OCI-LY1 (cell line): ENCODE measurements around the gene DLK1.
A peak's percentile ranks its signal among the peaks of the same experiment; 100 is the strongest.

Experiments
- H2AFZ ChIP-seq: fragments of 200-600 bp; sonication (generic), shearing (Covaris generic); 2 replicates; pipeline ENCODE4 v1.6.0; 2014; ENCODE audit warnings: antibody characterized with exemption, mild to moderate bottlenecking, low read length
- H3F3A ChIP-seq: fragments of 200-600 bp; sonication (generic), shearing (Covaris generic); 2 replicates; pipeline ENCODE4 v1.6.0; 2014; ENCODE audit warnings: mild to moderate bottlenecking, antibody characterized with exemption, low read length, moderate library complexity; ENCODE audit not compliant: insufficient read depth
- H3K27ac ChIP-seq: fragments of 200-600 bp; sonication (generic); 2 replicates; pipeline ENCODE4 v1.5.1; 2014; ENCODE audit warnings: low read length, mixed run types, mild to moderate bottlenecking, low read depth; ENCODE audit not compliant: poor library complexity, severe bottlenecking
- H3K27me3 ChIP-seq: fragments of 200-600 bp; sonication (generic); 2 replicates; pipeline ENCODE4 v1.6.0; 2014; ENCODE audit warnings: antibody characterized with exemption, mild to moderate bottlenecking, low read length, moderate library complexity; ENCODE audit not compliant: insufficient read depth
- H3K36me3 ChIP-seq: fragments of 200-600 bp; sonication (generic); 2 replicates; pipeline ENCODE4 v1.6.1; 2014; ENCODE audit warnings: mild to moderate bottlenecking, antibody characterized with exemption, low read length, moderate library complexity, mixed read lengths; ENCODE audit not compliant: insufficient read depth
- H3K4me1 ChIP-seq: fragments of 200-600 bp; sonication (generic); 2 replicates; pipeline ENCODE4 v1.5.1; 2014; ENCODE audit warnings: mild to moderate bottlenecking, low read length, moderate library complexity; ENCODE audit not compliant: insufficient read depth, severe bottlenecking
- H3K4me2 ChIP-seq: fragments of 200-600 bp; sonication (generic), shearing (Covaris generic); 2 replicates; pipeline ENCODE4 v1.6.1; 2014; ENCODE audit warnings: low read length
- H3K4me3 ChIP-seq: fragments of 200-600 bp; sonication (generic); 2 replicates; pipeline ENCODE4 v1.5.1; 2014; ENCODE audit warnings: low read length, low read depth, mild to moderate bottlenecking, mixed read lengths; ENCODE audit not compliant: poor library complexity, severe bottlenecking
- H3K79me2 ChIP-seq: fragments of 200-600 bp; shearing (Covaris generic); 2 replicates; pipeline ENCODE4 v1.6.1; 2016; ENCODE audit warnings: mixed run types, low read length, mixed read lengths; ENCODE audit not compliant: insufficient read depth
- H3K9ac ChIP-seq: fragments of 200-600 bp; sonication (generic), shearing (Covaris generic); 2 replicates; pipeline ENCODE4 v1.6.1; 2014; ENCODE audit warnings: mild to moderate bottlenecking, low read length, mixed read lengths
- H3K9me2 ChIP-seq: fragments of 200-600 bp; sonication (generic), shearing (Covaris generic); 2 replicates; pipeline ENCODE4 v1.6.1; 2014; ENCODE audit warnings: low read depth, mild to moderate bottlenecking, low read length, mixed read lengths
- H3K9me3 ChIP-seq: fragments of 200-600 bp; shearing (Covaris generic); 2 replicates; pipeline ENCODE4 v1.6.1; 2014; ENCODE audit warnings: low read length, mixed read lengths
- H4K20me1 ChIP-seq: fragments of 200-600 bp; sonication (generic), shearing (Covaris generic); 2 replicates; pipeline ENCODE4 v1.6.0; 2016; ENCODE audit warnings: mild to moderate bottlenecking, low read length; ENCODE audit not compliant: insufficient read depth
- EZH2 ChIP-seq: fragments of 200-600 bp; sonication (generic), shearing (Covaris generic); IDR thresholded peaks from 2 replicates; pipeline ENCODE4 v1.8.0; 2017; ENCODE audit warnings: borderline replicate concordance, mixed run types, mild to moderate bottlenecking, antibody characterized with exemption, low read length, moderate library complexity, mixed read lengths
- TF ChIP-seq, protein P1 (sequence below): fragments of 200-600 bp; sonication (generic), shearing (Covaris generic); IDR thresholded peaks from 2 replicates; pipeline ENCODE4 v1.5.1; 2017; ENCODE audit warnings: mild to moderate bottlenecking, antibody characterized with exemption, low read length, moderate library complexity, mixed read lengths

DLK1 gene

DNA sequence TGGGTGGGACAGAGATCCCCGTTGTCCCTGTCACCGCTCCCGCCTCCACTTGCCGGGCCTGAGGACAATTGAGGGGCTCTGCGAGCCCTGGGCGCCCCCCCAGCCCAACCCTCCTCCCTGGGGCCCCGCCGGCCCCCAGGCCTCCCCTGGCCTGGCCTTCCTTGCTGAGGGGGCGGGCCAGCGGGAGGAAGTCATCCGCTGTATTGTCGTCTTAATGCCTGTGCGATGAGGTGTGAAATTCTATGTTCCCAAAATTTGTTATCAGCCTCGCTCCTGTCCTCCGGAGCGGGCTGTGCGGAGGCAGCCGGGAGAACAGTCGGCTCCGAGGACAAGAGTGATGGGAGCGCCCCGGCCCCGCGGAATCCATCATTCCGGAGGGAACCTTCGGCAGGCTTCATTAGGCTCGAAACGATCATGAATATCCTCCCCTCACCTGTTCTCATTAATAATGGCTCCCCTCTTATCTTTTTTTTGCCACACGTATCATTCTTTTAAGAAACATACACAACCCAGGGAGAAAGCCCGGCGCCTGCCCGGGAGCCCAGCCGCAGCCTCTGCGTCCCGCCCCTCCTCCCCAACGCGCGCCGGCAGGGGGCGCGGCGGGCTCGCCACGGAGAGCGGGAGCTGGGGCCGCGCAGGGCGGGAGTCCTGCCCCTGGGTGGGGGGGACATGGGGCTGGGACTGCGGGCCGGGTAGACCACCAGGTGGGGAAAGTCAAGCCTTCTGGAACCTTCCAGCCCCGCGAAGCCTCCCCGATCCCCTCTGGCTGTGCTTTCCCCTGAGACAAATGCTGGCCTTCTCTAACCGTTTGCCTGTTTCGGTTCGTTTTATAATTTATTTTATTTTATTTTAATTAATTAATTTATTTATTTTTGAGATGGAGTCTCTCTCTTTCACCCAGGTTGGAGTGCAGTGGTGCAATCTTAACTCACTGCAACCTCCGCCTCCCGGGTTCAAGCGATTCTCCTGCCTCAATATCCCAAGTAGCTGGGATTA is 17.1 kb upstream of the DLK1 start:
- H3K4me3 ChIP-seq: no peak overlapping the region

DNA sequence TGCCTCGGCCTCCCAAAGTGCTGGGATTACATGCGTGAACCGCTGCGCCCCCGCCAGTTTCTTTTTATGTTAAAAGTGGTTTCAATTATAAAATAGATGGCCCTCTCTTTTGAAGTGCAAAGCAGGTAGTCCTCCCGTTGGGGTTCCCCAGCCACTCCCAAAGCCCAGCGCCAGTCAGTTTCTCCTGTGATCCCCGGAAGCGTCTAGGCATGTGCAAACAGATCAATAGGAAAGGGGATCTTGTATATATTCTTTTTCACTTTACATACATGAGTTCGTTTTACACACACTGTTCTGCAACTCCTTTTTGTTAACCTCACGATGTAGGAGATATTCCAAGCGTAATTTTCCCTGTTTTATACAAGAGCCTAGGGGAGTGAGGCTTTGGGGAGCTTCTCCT is 16.3 kb upstream of the DLK1 start:
- no peak overlapping the region for H3K9ac ChIP-seq
- no peaks in the 10 kb centered on the region for H3K4me1 ChIP-seq
- no peaks in the 10 kb centered on the region for H4K20me1 ChIP-seq
- no peaks in the 10 kb centered on the region for H3F3A ChIP-seq
- no peaks in the 10 kb centered on the region for H3K9me2 ChIP-seq
- no peak overlapping the region for H3K4me2 ChIP-seq
- no peaks in the 10 kb centered on the region; the same call in 1 of the 2 replicates for H3K27me3 ChIP-seq
- no peak overlapping the region for H2AFZ ChIP-seq
- H3K79me2 ChIP-seq: no peaks in the 10 kb centered on the region
- no peak overlapping the region for H3K4me3 ChIP-seq
- no peaks in the 10 kb centered on the region for H3K9me3 ChIP-seq
- H3K27ac ChIP-seq: no peak overlapping the region
- TF ChIP-seq EZH2: no peak
- TF ChIP-seq, protein P1, sequence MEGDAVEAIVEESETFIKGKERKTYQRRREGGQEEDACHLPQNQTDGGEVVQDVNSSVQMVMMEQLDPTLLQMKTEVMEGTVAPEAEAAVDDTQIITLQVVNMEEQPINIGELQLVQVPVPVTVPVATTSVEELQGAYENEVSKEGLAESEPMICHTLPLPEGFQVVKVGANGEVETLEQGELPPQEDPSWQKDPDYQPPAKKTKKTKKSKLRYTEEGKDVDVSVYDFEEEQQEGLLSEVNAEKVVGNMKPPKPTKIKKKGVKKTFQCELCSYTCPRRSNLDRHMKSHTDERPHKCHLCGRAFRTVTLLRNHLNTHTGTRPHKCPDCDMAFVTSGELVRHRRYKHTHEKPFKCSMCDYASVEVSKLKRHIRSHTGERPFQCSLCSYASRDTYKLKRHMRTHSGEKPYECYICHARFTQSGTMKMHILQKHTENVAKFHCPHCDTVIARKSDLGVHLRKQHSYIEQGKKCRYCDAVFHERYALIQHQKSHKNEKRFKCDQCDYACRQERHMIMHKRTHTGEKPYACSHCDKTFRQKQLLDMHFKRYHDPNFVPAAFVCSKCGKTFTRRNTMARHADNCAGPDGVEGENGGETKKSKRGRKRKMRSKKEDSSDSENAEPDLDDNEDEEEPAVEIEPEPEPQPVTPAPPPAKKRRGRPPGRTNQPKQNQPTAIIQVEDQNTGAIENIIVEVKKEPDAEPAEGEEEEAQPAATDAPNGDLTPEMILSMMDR: no peak
- H3K36me3 ChIP-seq: no peaks in the 10 kb centered on the region

More for the DNA sequence above, 17.1 kb upstream of the DLK1 start:
- H3K9me3 ChIP-seq: no peaks in the 10 kb centered on the region
- no peak overlapping the region for H3K27ac ChIP-seq
- H3K4me1 ChIP-seq: no peaks in the 10 kb centered on the region
- H2AFZ ChIP-seq: no peak overlapping the region
- H3K9ac ChIP-seq: no peak overlapping the region
- no peaks in the 10 kb centered on the region for H3K79me2 ChIP-seq
- no peaks in the 10 kb centered on the region; the same call in 1 of the 2 replicates for H3K27me3 ChIP-seq
- H3K9me2 ChIP-seq: no peaks in the 10 kb centered on the region
- H3K36me3 ChIP-seq: no peaks in the 10 kb centered on the region
- H4K20me1 ChIP-seq: no peaks in the 10 kb centered on the region
- no peak overlapping the region for H3K4me2 ChIP-seq
- TF ChIP-seq, protein P1: peak; percentile 34
- TF ChIP-seq EZH2: no peak
- H3F3A ChIP-seq: no peaks in the 10 kb centered on the region

DNA sequence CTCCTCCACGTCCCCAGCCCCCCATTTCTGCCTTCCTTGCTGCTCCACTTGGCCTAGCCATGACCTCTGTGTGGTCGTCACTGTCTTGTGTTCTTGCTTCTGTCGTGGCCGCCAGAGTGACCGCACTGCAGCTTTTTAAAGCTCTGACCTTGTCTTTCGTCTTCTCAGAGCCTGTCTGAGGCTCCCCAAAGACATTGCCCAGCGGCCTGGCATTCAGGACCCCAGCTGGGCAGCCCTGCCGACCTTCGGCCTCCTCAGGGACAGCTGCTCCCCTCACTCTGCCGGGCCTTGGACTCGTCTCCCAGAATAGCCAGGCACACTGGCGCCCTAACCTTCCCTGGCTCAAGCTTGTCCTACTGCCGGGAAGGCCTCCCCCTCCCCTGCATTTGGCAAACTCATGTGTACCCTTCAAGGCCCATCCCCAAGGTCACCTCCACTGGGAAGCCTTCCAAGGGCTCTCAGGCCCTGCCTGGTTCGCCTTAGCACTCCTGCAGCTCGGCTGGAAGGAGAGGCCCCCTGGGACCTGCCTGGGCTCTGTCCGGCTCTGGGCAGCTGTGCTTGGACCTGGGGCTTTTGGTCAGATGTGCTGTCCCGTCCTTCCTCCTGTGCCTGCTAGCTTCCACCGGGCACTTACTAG is 15.7 kb upstream of the DLK1 start:
- Histone ChIP-seq H3K27ac (no peak overlapping the region), H3K27me3 (peaks cover 3% of the 10 kb centered on the region; the same call in 1 of the 2 replicates), H3K4me2 (no peak overlapping the region)

More for the DNA sequence above, 15.7 kb upstream of the DLK1 start:
- Histone ChIP-seq H3K9me3 (no peaks in the 10 kb centered on the region), H3K36me3 (no peaks in the 10 kb centered on the region), H3K9me2 (no peaks in the 10 kb centered on the region), H4K20me1 (no peaks in the 10 kb centered on the region), H3K4me3 (no peak overlapping the region), H3K4me1 (no peaks in the 10 kb centered on the region), H3K79me2 (no peaks in the 10 kb centered on the region), H3K9ac (no peak overlapping the region), H2AFZ (no peak overlapping the region), H3F3A (no peaks in the 10 kb centered on the region)
- TF ChIP-seq, protein P1: no peak
- no peak for TF ChIP-seq EZH2
